ENCODE data around the gene RAF1.
"Not testable (repeated sequence)": the region's sequence is repeated elsewhere in the genome, so short reads cannot be mapped to it uniquely, and the experiment has no call there.

The RAF1 gene

GRCh38 chr3:12633108-12633507 lies 30.8 kb downstream of the RAF1 start:
- no peak for DNase-seq

- no peak for DNase-seq
Measured at GRCh38 chr3:12632523-12632922, 31.4 kb downstream of the RAF1 start.

DNA sequence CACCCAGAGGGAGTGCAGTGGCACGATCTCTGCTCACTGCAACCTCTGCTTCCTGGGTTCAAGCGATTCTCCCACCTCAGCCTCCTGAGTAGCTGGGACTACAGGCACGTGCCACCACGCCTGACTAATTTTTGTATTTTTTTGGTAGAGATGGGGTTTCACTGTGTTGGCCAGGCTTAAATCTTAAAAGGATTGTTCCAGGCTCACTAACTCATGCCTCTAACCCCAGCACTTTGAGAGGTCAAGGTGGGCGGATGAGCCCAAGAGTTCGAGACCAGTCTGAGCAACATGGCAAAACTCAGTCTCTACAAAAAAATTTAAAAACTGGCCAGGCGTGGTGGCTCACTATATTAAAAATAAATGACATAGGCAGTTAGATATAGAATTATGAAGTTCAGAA lies 33.1 kb downstream of the RAF1 start:
- not testable (repeated sequence) for DNase-seq

- DNase-seq: no peak
Measured at GRCh38 chr3:12630292-12630691, 33.6 kb downstream of the RAF1 start.

DNA sequence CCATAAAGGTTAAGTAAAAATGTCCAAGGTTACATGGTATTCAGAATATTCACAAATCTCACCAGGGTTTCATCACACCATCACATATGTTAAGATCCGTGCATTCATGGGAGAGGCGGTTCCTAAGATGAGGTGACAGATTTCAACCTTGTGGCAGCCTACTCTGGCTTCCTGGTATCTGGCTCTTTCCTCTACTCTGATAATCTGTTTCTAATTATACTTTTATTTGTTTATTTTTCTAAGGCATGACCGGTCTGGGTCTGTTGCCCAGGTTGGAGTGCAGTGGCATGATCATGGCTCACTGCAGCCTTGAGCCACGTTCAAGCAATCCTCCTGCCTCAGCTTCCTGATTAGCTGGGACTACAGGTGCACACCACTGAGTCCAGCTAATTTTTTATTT lies 34.4 kb downstream of the RAF1 start:
- DNase-seq: no peak

GRCh38 chr3:12628813-12629212 lies 35.1 kb downstream of the RAF1 start:
- no peak for DNase-seq

- no peak for DNase-seq
Measured at GRCh38 chr3:12627370-12627769, 36.5 kb downstream of the RAF1 start.

- not testable (repeated sequence) for DNase-seq
Measured at GRCh38 chr3:12624964-12625363, 39.0 kb downstream of the RAF1 start.

DNA sequence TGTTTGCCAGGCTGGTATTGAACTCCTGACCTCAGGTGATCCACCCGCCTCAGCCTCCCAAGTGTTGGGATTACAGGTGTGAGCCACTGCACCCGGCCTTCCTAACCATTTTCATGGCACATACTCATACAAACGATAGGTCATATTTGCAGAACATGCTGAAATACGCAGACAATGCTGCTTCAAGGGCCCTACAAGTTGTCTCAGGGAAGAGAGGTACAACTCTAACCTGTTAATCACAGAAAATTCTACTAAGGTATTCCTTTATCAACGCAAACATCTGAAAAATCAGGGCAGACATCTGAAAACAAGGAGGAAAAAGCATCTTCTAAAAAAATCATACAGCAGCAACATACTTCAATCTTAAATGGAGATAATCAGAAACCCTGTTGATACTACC lies 39.9 kb downstream of the RAF1 start:
- DNase-seq: no peak

DNA sequence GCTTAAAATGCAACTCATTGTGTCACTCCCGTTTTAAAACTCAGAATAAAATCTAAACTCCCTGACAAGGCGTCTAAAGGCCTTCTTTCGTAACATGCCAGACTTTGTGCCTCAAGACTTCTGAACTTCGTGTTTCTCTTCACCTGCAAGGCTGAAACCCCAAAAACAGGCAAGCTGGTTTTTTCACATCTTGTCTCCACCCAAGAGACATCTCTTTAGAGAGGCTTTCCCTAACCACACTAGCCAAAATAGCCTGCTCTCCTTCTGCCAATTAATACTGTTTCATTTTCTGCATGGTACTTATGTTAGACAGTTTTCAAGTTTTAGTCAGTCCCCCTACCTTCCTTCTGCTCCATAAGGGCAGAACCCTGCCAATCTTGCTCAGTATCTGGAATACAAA lies 41.6 kb downstream of the RAF1 start:
- DNase-seq: no peak

DNA sequence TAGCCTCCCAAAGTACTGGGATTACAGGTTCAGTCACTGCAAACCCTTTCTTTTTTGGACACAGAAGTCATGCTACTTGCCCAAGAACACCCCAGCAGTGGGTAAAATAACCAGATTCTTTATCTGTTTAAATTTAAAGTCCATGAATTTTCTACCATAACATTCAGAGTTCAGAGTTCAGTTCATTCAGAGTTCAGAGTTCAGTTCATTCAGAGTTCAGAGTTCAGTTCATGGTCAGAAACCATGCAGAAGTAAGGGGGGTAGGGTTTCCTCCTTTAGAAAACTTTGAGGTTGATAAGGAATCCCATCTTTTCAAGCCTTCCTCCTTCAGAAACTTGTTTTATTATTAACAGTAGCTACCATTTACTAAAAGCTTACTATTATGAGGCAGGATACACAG lies 43.2 kb downstream of the RAF1 start:
- no peak for DNase-seq

DNA sequence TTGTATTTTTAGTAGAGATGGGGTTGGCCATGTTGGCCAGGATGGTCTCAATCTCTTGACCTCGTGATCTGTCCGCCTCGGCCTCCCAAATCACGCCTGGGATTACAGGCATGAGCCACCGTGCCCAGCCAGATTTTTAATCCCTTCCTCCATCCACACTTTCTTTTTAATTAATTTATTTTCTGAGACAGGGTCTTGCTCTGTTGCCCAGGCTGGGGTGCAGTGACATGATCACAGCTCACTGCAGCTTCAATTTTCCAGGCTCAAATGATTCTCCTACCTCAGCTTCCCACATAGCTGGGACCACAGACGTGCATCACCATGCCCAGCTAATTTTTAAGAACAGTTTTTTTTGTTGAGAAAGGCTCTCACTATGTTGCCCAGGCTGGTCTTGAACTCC lies 43.6 kb downstream of the RAF1 start:
- no peak for DNase-seq

- no peak for DNase-seq
Measured at GRCh38 chr3:12618426-12618825, 45.5 kb downstream of the RAF1 start.

DNA sequence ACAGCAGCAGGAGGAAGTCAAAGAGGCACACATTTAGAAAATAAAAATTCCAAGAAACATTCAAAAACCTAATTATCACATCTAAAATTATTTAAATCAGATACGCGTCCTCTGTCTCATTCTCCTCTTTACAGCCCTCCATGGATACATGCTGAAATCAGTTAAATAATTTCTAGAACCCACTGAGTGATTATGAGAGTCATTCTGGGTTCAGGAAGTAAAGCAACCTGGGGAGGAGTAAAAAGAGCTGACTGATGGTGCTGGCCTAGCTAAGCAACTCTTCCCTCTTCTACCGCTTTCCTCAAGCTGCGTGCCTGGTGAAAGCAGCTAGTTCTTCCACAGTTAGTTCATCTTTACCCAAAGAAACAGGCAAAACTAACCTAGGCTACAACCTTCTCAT lies 48.7 kb downstream of the RAF1 start:
- DNase-seq: no peak

- no peak for DNase-seq
Measured at GRCh38 chr3:12613250-12613649, 50.7 kb downstream of the RAF1 start.

DNA sequence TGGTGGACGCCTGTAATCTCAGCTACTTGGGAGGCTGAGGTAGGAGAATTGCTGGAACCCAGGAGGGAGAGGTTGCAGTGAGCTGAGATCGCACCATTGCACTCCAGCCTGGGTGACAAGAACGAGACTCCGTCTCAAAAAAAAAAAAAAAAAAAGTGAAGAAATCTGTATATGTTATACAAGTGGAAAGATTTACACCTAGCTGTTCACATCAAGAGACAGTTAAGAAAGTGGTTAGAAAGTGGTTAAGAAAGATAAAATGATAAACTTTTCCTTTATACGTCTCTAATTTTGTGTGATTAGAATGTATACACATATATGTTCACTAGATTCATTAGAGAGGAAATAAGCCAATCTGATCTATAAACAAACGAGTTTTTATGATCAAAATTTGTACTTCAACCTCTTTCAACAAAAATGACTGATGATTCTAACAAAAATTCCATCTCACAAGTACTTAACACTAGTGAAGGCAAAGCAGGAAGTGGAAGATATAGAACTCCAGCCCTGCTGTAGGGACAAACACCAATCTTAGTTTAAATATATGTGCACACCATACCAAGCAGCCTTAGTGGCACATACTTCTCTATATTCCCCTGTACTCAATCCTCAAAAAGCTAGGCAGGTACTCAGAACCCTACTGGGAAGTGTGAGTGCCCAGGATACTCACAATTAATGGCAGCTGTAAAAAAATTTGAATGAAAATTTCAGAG lies 51.2 kb downstream of the RAF1 start:
- no peak for DNase-seq

DNA sequence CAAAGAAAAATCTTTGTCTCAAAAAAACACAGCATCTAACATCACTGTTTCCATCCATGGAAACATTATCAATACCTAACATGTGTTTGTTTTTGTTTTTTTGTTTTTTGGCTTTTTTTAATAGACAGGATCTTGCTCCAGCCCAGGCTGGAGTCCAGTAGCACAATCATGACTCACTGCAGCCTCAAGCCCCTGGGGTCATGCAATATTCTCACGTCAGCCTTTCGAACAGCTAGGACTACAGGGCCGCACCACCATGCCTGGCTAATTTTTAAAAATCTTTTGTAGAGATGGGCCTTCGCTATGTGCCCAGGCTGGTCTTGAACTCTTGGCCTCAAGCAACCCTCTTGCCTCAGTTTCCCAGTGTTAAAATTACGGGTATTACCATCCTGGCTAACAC lies 52.8 kb downstream of the RAF1 start:
- no peak for DNase-seq

- no peak for DNase-seq
Measured at GRCh38 chr3:12608376-12608775, 55.5 kb downstream of the RAF1 start.

GRCh38 chr3:12603969-12604368 lies 59.9 kb downstream of the RAF1 start:
- no peak for DNase-seq

GRCh38 chr3:12601072-12601471 lies 62.8 kb downstream of the RAF1 start:
- DNase-seq: no peak

GRCh38 chr3:12598890-12599289 lies 65.0 kb downstream of the RAF1 start:
- DNase-seq: no peak

GRCh38 chr3:12593473-12593872 lies 70.4 kb downstream of the RAF1 start:
- DNase-seq: no peak

DNA sequence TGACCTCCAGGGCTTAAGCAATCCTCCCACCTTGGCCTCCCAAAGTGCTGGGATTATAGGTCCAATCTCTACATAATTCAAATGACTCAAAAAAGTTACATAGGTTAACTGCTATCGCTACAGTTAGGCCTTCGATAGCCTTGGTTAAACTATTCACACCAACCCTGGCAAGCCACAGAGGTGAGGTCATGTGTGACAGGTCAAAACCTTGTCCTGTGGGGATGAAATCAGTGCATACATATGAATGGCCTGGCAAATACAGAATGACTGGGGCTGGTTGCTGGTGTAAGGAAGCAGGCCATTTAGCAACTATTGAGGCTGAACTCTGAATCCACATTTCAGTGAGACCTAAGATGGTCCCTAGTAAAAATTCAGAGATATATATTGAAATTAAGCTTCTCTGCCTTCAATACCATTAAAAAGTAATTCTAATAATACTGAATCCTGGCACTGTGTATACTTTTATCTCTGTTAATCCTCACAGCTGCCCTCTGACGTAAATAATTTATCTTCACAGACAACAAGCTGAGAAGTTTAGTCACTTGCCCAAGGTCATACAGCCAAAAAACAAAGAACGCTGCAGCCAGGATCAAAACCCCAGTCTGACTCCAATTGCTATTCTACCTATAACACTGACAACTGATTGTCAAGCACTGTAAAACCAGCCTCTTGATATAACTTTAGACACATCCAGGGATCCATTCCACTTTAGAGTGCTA lies 71.8 kb downstream of the RAF1 start:
- DNase-seq: no peak

- DNase-seq: no peak
Measured at GRCh38 chr3:12591456-12591855, 72.5 kb downstream of the RAF1 start.

GRCh38 chr3:12590096-12590495 lies 73.8 kb downstream of the RAF1 start:
- no peak for DNase-seq
